Uterine smooth muscle cell (primary cell): Measurements from ENCODE around the gene ELOA2. TPM values are rescaled to one million over a fixed set of nuclear protein-coding genes. Genes with fewer than 3 reads are reported as not detected.

Source experiments
- total RNA-seq: library from RNA; depleted of rRNA; stranded (reverse); fragments of >200 nt; gene quantifications from 2 replicates; pipeline ENCODE4 v1.2.3, GENCODE V29; 2014

The ELOA2 gene
- not detected in 2 replicates for total RNA-seq

GRCh38 chr18:47035156-47035671 is at the start of gene ELOA2:
Gene ELOA2 (minus strand): TSS chr18:47035621. CDS start chr18:47035264, 357 bp downstream.

Other genes with a start within 250 kb of the ELOA2 start
- gene PIAS2, start 118.1 kb downstream of the ELOA2 start, total RNA-seq, result 21.2 and 26.9 TPM in 2 replicates
- 1.9 and 3.1 TPM in 2 replicates for gene KATNAL2, start 118.0 kb downstream of the ELOA2 start, total RNA-seq
- 22.9 and 26.1 TPM in 2 replicates for gene HDHD2, start 114.9 kb upstream of the ELOA2 start, total RNA-seq
- gene IER3IP1, start 140.7 kb upstream of the ELOA2 start, total RNA-seq, result 25.2 and 25.7 TPM in 2 replicates
- not detected in 2 replicates for gene SKOR2, start 216.0 kb upstream of the ELOA2 start, total RNA-seq